Thoracic aorta endothelial cell (primary cell): Measurements from ENCODE around the gene ZNF619. TPM values are rescaled to one million over a fixed set of nuclear protein-coding genes. Genes with fewer than 3 reads are reported as not detected.

Experiments used
- small RNA-seq: library from RNA; depleted of rRNA; stranded (forward); fragments of <200 nt; gene quantifications from one replicate; pipeline ENCODE3, GENCODE V24; 2012
- total RNA-seq: library from RNA; depleted of rRNA; stranded (reverse); fragments of >200 nt; gene quantifications from 2 replicates; pipeline ENCODE4 v1.2.3, GENCODE V29; 2012

The ZNF619 gene
- total RNA-seq = 6.1 and 8.8 TPM in 2 replicates

DNA sequence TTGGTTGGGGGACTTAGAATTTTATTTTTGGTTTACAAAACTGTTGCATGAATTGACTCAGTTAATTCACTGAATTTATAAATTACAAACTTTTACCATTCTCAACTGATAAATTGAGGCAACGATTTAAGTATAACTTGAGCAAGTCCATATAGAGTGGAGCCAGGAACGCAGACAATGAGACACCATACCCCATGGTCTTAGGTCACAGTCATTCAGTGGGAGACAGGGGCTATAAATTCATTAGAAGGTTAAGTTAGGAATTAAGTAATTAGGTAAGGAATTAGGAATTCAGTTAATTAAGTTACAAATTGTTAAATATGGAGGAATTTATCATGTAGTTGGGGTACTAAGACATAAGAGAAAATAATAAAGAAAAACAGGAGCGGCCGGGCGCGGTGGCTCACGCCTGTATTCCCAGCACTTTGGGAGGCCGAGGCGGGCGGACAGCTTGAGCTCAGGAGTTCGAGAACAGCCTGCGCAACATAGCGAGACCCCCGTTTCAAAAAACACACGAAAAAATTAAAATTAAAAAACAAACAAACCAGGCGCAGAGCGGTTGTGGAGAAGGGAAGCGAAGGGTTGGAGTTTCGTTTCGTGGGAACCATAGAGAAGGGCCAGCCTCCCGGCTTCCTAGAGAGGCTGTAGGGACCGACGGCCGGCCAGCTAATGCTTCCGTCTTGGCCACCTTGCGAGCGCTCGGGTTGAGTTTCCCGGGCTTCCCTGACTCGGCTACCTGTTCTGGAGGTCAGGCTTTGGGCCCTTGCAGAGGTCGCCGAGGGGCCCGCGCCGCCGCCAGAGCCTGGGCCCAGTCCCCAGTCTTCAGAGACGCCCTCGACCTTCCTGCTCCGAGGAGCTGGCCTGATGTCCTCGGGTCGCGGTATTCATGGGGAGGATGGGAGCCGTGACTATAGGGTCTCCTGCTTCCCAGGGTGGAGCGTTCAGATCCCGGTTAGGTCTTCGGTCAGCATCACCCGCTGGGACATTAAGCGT is at the start of gene ZNF619:
Gene ZNF619, plus strand, starts transcription at position 645 of the 993 bp plus-strand sequence. CDS start 858 bp downstream, outside the sequence.

DNA sequence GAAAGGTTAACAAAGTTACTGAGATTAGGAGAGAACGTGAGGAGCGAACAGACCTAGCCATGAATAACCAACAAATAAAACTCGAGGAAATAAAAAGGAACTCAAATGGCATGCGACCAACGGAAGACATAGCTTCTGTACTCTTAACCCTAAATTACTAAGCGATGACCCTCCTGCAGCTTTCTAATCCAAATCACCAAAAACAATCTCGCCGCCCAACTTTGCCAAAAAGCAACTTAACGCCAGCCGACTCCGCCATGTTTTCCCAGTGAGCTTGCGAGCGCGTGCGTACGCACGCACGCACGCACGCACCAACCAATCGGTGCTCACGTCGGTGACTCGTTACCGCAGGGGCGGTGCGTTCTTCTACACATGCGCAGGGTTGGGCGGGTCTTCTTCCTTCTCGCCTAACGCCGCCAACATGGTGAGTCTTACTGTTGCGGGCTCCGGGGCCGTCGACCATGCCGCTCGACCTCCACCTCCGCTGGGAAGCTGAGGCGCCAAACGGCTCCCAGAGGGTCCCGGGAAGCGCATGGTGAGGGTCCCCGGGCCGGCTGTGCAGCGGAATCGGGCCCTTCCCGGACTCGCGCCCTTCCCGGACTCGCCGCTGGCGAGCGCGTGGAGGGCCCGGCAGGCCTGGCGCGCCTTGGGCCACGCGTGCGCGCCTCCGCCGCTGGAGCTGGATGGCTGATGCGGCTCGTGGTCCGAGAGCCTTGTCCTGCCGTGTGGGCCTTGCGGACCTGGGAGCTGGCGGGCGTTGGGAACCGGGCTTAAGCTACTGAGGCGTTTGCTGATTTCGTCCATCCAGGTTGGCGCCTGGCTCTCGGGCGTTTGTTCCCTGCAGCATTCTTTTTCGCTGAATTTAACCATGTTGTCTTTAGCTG is 19.7 kb upstream of the ZNF619 start, which contains the start of gene RPL14:
Gene RPL14, plus strand, starts transcription at position 400 of the 884 bp plus-strand sequence. Its CDS starts 133 bp downstream, at position 533.

DNA sequence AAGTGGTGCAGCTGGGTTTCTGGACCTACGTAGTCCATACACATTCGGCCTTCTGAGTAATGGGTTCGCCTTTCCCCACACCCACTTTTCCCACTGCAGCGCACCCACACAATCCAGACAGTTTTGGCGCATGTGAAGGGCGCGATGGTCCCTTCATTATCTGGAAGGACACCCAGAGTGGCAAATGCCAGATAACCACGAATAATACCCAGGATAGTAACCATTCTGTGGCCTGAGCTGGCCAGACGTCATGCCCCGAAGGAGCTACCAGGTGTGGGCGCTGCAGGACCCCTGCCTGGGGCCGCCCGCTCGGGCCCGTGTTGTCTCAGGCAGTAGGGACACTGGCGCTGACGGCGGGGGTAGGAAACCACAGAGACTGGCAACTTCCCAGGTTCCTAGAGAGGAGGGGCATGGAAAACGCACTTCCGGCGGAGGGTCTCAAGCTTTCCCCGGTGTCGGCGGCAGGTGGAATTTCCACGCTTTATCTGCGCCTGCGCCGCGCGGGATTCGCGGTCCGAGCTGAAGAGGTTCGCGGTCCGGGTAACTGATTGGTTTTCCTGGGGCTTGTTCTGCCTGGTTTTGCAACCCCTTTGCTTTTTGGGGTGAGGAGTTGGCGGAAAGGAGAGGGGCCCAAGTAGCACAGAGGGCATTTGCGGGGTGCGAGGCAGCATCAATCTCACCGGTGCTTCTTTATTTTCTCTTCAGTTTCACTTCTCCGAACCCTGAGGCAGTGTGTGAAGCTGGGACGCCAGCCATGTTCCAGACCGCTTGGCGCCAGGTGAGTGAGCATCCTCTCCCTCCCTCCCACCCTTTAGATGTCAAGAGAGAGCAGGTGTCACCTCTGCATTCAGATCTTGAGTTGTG is 28.9 kb downstream of the ZNF619 start, which contains the start of gene ZNF620:
Gene ZNF620, plus strand, starts transcription at position 441 of the 864 bp plus-strand sequence. Its CDS starts 314 bp downstream, at position 755.

DNA sequence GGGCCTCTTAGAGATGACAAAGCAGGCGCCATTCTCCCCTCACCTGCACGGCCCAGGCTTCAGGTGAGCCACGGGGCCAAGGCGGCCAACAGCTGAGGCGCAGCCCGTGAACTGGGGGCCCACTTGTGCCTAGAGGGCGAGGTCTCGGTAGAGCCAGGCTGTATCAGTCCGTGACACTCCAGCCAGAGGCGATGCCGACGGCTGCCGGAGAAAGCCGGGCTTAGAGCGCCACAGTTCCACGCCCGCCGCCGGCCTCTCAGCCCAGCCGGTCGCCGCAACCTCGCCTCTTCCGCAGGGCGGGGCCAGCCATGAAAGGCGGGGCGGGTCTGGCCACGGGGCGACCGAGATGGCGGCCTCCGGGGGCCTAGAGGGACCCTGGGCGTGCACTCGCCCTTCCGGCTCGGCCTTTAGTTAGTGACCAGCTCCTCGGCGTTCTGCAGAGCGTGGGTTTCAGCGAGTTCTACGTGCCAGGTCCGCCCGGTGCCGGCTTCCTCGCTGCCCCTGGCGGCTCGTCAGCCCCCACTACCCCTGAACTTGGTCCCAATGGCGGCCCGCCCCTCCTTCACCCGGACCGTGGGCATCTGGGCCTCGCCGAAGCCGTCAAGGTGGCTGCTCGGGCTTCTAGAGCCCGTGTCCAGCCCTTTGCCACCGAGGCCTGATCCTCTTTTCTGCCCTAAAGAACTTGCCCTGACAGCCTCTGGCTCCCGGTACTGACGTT is 47.8 kb downstream of the ZNF619 start, which contains the start of gene ZNF621:
Gene ZNF621, plus strand, starts transcription at position 393 of the 718 bp plus-strand sequence. CDS start 881 bp downstream, outside the sequence.

Small RNA genes lying within 50 kb of the gene (small RNA-seq; reads per million reads assigned to genes)
- 0.35 reads per million for gene RNU5B-2P

Other genes starting within 250 kb of the ZNF619 start
- gene EIF1B, start 167.4 kb upstream of the ZNF619 start, total RNA-seq = 26.1 and 28.9 TPM in 2 replicates
- gene ENTPD3, start 89.9 kb upstream of the ZNF619 start, total RNA-seq = 0.07 and 0.13 TPM in 2 replicates
- gene RPL14, start 19.8 kb upstream of the ZNF619 start, total RNA-seq = 428 and 613 TPM in 2 replicates
- gene ZNF620, start 28.9 kb downstream of the ZNF619 start, total RNA-seq = 5.6 and 7.0 TPM in 2 replicates
- gene ZNF621, start 47.8 kb downstream of the ZNF619 start, total RNA-seq = 21.5 and 22.5 TPM in 2 replicates